ENCODE measurements around the gene PRDM16.

PRDM16 gene

DNA sequence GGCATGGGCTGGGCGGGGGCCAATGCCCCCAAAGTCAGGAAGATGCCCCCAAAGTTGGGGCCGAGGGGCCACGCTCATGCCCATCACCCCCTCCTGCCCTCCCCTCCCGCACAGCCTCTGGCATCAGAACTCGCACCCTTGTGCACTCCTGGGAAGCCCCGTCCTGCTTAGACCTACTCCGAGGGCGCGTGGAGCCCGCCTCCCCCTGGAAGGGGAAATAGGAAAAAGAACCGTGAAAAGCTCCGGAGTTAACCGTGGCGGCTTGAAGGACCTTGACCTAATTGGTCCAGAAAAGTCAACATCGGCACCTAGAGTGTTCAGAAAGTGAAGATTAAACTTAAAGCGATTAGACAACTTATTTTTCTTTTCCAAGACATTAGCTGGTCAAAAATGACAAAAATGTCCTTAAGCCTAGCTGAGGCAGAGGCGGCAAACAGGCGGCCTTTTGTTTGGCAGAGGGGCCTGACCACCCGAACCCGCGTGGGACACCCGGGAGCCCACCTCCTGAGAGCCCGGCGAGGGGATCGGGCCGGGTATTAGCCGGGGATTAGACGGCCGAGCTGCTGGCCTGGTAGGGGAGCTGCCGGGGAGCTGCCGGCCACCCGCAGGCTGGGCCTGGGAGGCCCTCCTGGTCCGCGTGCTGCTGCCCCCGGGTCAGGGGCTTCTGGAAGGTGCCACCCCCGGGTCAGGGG lies 65.5 kb downstream of the PRDM16 start:
- TF ChIP-seq SUZ12 (IDR thresholded peaks at IDR 0.05; ENCODE audit: extremely low read depth, insufficient read depth, insufficient read length) (no peak), YY1 (IDR thresholded peaks at IDR 0.05; ENCODE audit: insufficient read depth, insufficient read length) (no peak), ZNF274 (IDR thresholded peaks at IDR 0.05; ENCODE audit: low read depth, low read length) (no peak)
- Histone ChIP-seq H3K27me3 (ENCODE audit: insufficient read depth, insufficient read length) (no peaks in the 10 kb centered on the region), H3K4me3 (ENCODE audit: insufficient read length, low read depth) (no peak overlapping the region)

DNA sequence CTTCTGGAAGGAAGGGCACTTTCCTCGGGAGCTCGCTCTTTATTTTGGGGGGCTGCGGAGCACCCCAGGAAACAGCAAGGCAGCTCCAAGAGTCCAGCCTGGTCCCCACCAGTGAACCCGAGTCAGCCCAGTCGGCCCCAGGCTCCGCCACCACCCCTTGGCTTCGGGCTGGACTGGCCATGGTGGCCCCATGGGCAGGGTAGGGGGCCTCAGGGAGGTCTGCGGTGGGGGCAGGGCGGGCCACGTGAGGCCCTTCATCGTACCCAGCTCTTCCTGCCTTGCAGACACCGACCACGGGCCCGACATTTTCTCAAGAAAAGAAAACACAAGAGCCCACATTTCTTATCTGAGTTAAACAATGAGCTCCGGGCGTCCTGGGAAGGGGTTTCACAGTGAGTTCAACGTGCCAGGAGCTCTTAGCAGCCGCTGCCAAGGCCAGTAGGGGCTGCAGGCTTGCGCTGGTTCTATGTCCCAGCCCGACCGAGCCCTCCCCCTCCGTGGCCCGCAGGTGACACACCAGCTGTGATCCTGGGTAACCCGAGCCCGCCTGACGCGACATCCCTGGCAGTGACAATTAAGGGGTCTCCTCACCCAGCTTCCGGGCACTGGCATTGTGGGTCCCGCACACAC lies 66.2 kb downstream of the PRDM16 start:
- Histone ChIP-seq H3K9me3 (ENCODE audit: insufficient read depth, low read length) (no peaks in the 10 kb centered on the region), H3K36me3 (ENCODE audit: insufficient read depth, insufficient read length, low read length) (no peaks in the 10 kb centered on the region), H3K4me3 (ENCODE audit: insufficient read length, low read depth) (no peak overlapping the region), H3K27me3 (ENCODE audit: insufficient read depth, insufficient read length) (no peaks in the 10 kb centered on the region), H3K4me1 (ENCODE audit: insufficient read depth, insufficient read length) (peaks cover 2% of the 10 kb centered on the region), H3K9ac (ENCODE audit: insufficient read length, low read depth) (no peak overlapping the region)
- TF ChIP-seq YY1 (IDR thresholded peaks at IDR 0.05; ENCODE audit: insufficient read depth, insufficient read length) (no peak), ZNF274 (IDR thresholded peaks at IDR 0.05; ENCODE audit: low read depth, low read length) (no peak), SUZ12 (IDR thresholded peaks at IDR 0.05; ENCODE audit: extremely low read depth, insufficient read depth, insufficient read length) (no peak)
- no peak for DNase-seq (ENCODE audit: low read depth, low spot score)

More for the DNA sequence above, 65.5 kb downstream of the PRDM16 start:
- H3K4me1 ChIP-seq (ENCODE audit: insufficient read depth, insufficient read length), result peaks cover 2% of the 10 kb centered on the region
- H3K9me3 ChIP-seq (ENCODE audit: insufficient read depth, low read length), result no peaks in the 10 kb centered on the region
- no peak overlapping the region for H3K9ac ChIP-seq (ENCODE audit: insufficient read length, low read depth)
- no peaks in the 10 kb centered on the region for H3K36me3 ChIP-seq (ENCODE audit: insufficient read depth, insufficient read length, low read length)
- no peak for DNase-seq (ENCODE audit: low read depth, low spot score)

DNA sequence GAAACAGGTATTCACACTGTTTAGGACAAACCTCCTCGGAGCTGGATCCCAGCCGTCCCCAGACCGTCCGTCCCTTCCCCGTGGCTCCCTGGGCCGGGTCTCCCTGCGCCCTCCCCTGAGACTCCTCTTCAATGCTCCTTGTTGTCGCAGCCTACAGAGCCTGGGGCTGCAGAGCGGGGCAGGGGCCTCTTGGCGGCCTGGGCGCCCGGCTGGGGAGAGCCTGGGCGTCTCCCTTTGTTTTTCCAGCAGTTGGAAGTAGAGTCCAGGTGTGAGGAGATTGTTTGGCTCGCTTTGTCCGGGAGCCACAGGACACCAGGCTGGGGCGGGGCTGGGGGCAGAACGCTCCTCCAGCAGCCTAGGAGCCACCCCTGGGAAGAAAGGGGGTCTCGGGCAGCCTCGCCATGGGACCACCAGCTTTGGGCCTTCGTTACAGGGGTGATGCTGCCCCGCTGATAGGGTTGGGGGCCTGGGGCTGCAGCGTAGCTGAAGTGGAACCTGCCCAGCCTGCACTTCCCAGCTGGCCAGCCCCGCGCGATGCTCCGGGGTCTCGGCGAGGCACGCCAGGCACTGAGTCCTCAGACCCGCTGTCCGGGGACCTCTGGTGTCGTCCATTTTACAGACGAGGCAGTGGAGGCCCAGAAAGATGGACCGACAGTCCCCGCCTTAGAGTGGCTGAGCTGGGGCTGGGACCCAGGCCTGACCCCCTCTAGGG lies 66.9 kb downstream of the PRDM16 start:
- Histone ChIP-seq H3K9me3 (ENCODE audit: insufficient read depth, low read length) (no peaks in the 10 kb centered on the region), H3K9ac (ENCODE audit: insufficient read length, low read depth) (no peak overlapping the region), H3K36me3 (ENCODE audit: insufficient read depth, insufficient read length, low read length) (no peaks in the 10 kb centered on the region), H3K4me1 (ENCODE audit: insufficient read depth, insufficient read length) (peaks cover 2% of the 10 kb centered on the region), H3K4me3 (ENCODE audit: insufficient read length, low read depth) (no peak overlapping the region), H3K27me3 (ENCODE audit: insufficient read depth, insufficient read length) (no peaks in the 10 kb centered on the region)
- TF ChIP-seq YY1 (IDR thresholded peaks at IDR 0.05; ENCODE audit: insufficient read depth, insufficient read length), result no peak
- TF ChIP-seq ZNF274 (IDR thresholded peaks at IDR 0.05; ENCODE audit: low read depth, low read length), result no peak
- TF ChIP-seq SUZ12 (IDR thresholded peaks at IDR 0.05; ENCODE audit: extremely low read depth, insufficient read depth, insufficient read length), result no peak
- no peak for DNase-seq (ENCODE audit: low read depth, low spot score)

DNA sequence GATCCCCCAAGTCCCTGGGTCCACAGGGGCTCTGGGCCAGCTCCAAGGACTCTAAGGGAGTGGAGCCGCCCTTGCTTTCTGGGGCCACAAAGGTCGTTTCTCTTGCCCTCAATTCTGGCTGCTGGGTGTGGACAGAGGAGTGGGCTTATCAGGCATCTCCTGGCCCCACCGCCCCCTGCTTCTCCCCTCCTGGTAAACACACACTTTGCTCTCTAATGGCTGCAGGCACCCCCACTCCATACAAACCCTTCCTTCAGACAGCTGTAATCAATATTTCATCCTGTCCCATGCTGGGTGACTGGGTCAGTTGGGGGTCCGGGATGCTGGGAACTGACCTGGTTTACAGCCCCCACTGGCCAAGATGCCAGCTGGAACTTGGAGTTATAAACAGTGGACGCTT lies 67.5 kb downstream of the PRDM16 start:
- Histone ChIP-seq H3K27me3 (ENCODE audit: insufficient read depth, insufficient read length) (no peaks in the 10 kb centered on the region), H3K4me1 (ENCODE audit: insufficient read depth, insufficient read length) (peaks cover 2% of the 10 kb centered on the region), H3K4me3 (ENCODE audit: insufficient read length, low read depth) (no peak overlapping the region), H3K9me3 (ENCODE audit: insufficient read depth, low read length) (no peaks in the 10 kb centered on the region), H3K36me3 (ENCODE audit: insufficient read depth, insufficient read length, low read length) (no peaks in the 10 kb centered on the region), H3K9ac (ENCODE audit: insufficient read length, low read depth) (no peak overlapping the region)
- DNase-seq (ENCODE audit: low read depth, low spot score), result no peak
- TF ChIP-seq ZNF274 (IDR thresholded peaks at IDR 0.05; ENCODE audit: low read depth, low read length) (no peak), SUZ12 (IDR thresholded peaks at IDR 0.05; ENCODE audit: extremely low read depth, insufficient read depth, insufficient read length) (no peak), YY1 (IDR thresholded peaks at IDR 0.05; ENCODE audit: insufficient read depth, insufficient read length) (no peak)

DNA sequence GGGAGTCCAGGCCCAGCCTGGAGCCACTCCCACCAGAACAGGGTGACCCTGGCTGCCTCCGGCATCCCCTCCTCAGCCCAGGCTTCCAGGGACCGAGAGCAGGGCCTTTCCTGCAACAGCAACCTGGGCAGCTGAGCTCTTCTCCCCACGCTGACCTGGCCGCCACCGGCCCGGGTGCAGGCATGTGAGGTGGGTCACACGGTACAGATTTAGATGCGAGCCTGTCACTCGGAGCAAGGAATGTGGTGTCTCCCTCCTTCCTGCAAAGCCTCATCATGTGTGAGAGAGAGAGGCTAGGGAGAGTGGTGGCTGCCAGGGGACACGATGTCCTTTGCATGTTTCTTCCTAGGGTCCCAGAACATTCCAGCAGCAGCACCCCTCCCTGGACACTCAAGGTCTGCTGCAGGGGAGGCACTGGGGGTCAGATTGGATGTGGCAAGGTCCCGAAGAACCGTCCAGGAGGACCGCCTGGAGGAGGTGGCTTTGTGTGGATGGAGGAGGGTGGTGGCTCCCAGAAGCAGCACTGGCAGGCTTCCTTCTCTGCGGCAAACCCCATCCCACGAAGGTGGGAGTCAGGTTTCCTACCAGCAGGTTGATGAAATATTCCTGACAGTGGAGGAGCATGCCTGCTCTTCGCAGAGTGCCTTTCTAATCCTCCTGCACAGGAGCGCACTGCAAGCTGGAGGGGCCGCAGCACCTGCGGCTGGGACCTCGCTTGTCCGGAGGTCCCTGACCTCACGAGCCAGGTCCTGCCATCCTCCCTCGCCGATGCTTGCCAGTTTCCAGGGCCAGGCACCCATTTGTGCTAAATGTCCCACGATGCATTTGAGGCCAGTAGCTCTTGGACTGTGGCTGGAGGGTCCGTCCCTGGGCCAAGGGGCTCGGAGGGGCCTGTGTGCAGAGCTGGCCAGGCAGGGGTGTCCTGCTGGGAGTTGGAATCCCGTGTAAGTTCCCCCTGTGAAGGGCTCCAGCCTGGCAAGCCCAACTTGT lies 68.4 kb downstream of the PRDM16 start:
- no peak for TF ChIP-seq ZNF274 (IDR thresholded peaks at IDR 0.05; ENCODE audit: low read depth, low read length)
- no peak for TF ChIP-seq SUZ12 (IDR thresholded peaks at IDR 0.05; ENCODE audit: extremely low read depth, insufficient read depth, insufficient read length)
- TF ChIP-seq YY1 (IDR thresholded peaks at IDR 0.05; ENCODE audit: insufficient read depth, insufficient read length), result no peak
- Histone ChIP-seq H3K4me3 (ENCODE audit: insufficient read length, low read depth) (no peak overlapping the region), H3K9ac (ENCODE audit: insufficient read length, low read depth) (no peak overlapping the region), H3K9me3 (ENCODE audit: insufficient read depth, low read length) (no peaks in the 10 kb centered on the region), H3K27me3 (ENCODE audit: insufficient read depth, insufficient read length) (no peaks in the 10 kb centered on the region), H3K4me1 (ENCODE audit: insufficient read depth, insufficient read length) (peaks cover 2% of the 10 kb centered on the region), H3K36me3 (ENCODE audit: insufficient read depth, insufficient read length, low read length) (no peaks in the 10 kb centered on the region)
- DNase-seq (ENCODE audit: low read depth, low spot score), result no peak

DNA sequence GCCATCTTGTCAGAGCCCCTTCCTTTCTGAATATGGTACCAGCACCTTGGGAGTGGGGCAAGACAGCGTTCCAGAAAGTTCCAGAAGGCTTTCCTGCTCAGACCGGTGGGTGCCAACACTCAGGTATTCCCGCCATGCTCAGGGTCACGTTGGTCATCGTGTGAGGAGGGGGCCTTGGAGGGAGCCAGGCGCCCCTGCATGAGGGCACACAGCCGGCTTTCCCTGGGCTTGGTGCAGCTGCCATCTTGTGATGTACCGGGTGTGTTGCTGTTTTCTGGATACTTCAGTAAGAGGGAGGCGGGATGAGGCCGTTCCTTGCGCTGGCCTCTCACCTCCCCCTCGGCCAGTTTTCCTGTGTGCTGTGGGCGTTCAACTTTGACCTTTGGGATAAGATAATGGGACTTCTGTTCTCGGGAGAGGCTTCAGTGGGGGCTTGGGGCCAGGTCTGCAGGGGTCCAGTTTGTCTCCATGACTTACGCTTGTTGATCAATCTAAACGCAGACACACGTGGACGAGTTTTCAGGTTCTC lies 69.7 kb downstream of the PRDM16 start:
- H3K27me3 ChIP-seq (ENCODE audit: insufficient read depth, insufficient read length), result no peaks in the 10 kb centered on the region
- no peak for DNase-seq (ENCODE audit: low read depth, low spot score)
- no peak overlapping the region for H3K9ac ChIP-seq (ENCODE audit: insufficient read length, low read depth)
- H3K36me3 ChIP-seq (ENCODE audit: insufficient read depth, insufficient read length, low read length), result no peaks in the 10 kb centered on the region
- peaks cover 2% of the 10 kb centered on the region for H3K4me1 ChIP-seq (ENCODE audit: insufficient read depth, insufficient read length)
- no peak for TF ChIP-seq ZNF274 (IDR thresholded peaks at IDR 0.05; ENCODE audit: low read depth, low read length)
- TF ChIP-seq SUZ12 (IDR thresholded peaks at IDR 0.05; ENCODE audit: extremely low read depth, insufficient read depth, insufficient read length), result no peak
- TF ChIP-seq YY1 (IDR thresholded peaks at IDR 0.05; ENCODE audit: insufficient read depth, insufficient read length), result no peak
- no peaks in the 10 kb centered on the region for H3K9me3 ChIP-seq (ENCODE audit: insufficient read depth, low read length)
- H3K4me3 ChIP-seq (ENCODE audit: insufficient read length, low read depth), result no peak overlapping the region
